ENCODE data around the gene TULP4.

TULP4 gene

DNA sequence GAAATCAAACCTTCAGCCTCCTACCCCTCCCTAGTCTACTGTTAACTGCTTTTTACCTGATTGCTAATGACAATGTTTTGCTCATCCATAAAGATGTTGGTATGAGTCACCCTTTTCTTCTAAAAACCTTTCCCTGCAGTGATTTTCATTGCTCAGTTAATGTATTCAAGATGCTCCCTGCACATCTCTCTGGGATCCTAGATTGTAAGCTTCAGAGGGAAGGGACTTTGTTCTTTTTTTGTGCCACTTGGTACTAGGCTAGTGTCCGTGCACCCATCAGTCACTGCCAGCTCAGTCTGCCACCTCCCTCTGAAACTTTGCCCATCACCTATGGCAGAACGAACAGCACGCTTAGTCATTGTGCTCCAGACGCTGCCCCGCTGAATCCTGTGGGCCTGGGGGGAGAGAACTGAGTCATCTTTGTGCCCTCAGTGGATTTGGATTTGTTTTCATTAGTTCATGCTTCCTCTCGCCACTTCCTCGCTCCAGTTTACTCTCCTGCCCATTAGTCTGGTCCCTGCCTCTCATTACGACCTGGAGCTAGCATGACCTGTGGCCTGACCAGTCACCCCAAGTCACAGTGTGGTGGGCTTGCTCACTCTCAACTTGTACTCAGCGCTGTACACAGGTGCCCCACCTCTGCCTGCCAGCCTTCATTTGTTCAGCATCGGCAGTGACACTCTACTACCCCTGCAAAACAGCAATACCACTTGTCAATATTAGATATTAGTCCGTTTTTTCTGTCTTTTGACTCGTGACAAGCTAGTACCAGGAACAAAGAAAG is 169.6 kb downstream of the TULP4 start:
- TF ChIP-seq Cebpa-rat (IDR thresholded peaks at IDR 0.05), result no peak
- peaks cover 77 to 96% (median 88%) of the 10 kb centered on the region in 11 experiments for H3K36me3 ChIP-seq
- peak overlapping the region; percentile 40 to 88 (median 74) for H3K4me2 ChIP-seq
- H4K20me1 ChIP-seq, result peaks cover 0 to 27% (median 10%) of the 10 kb centered on the region in 11 experiments; a peak in 16 of 22 replicates
- no peaks in the 10 kb centered on the region for H3K27me3 ChIP-seq
- peaks cover 18 to 32% (median 27%) of the 10 kb centered on the region in 10 experiments for H3K4me1 ChIP-seq
- peaks cover 0 to 9% (median 0%) of the 10 kb centered on the region in 11 experiments; a peak in 4 of 22 replicates for H3K9me3 ChIP-seq (replicated peaks in 1 of 11)
- H3K9ac ChIP-seq, result peak overlapping the region in 2 of 11 experiments; percentile 9 to 19; a peak in 1 of 22 replicates
- H3K4me3 ChIP-seq, result no peak overlapping the region
- peak overlapping the region in 4 of 11 experiments; percentile 24 to 42 (median 30); a peak in 7 of 22 replicates for H3K27ac ChIP-seq

- no peak overlapping the region for H3K4me3 ChIP-seq
- H3K4me1 ChIP-seq, result peaks cover 18 to 34% (median 21%) of the 10 kb centered on the region in 10 experiments
- peaks cover 0 to 20% (median 10%) of the 10 kb centered on the region in 11 experiments; a peak in 16 of 22 replicates for H4K20me1 ChIP-seq
- no peak for TF ChIP-seq Cebpa-rat (IDR thresholded peaks at IDR 0.05)
- no peaks in the 10 kb centered on the region for H3K27me3 ChIP-seq
- H3K9me3 ChIP-seq (replicated peaks in 1 of 11), result no peaks in the 10 kb centered on the region
- no peak overlapping the region for H3K4me2 ChIP-seq
- peaks cover 52 to 81% (median 68%) of the 10 kb centered on the region in 11 experiments for H3K36me3 ChIP-seq
- no peak overlapping the region for H3K27ac ChIP-seq
- H3K9ac ChIP-seq, result no peak overlapping the region
Observed at GRCh38 chr6:158485431-158485830, 173.2 kb downstream of the TULP4 start.

- H3K9me3 ChIP-seq (replicated peaks in 1 of 11), result no peaks in the 10 kb centered on the region
- H3K4me3 ChIP-seq, result no peak overlapping the region
- no peak for TF ChIP-seq Cebpa-rat (IDR thresholded peaks at IDR 0.05)
- peaks cover 0 to 14% (median under 1%) of the 10 kb centered on the region in 10 experiments; a peak in 13 of 20 replicates for H3K4me1 ChIP-seq
- H3K9ac ChIP-seq, result no peak overlapping the region
- peak overlapping the region in 3 of 11 experiments; percentile 36 to 50 (median 40); a peak in 6 of 22 replicates for H3K4me2 ChIP-seq
- H3K36me3 ChIP-seq, result peaks cover 36 to 76% (median 56%) of the 10 kb centered on the region in 11 experiments
- H3K27me3 ChIP-seq, result no peaks in the 10 kb centered on the region
- no peak overlapping the region for H3K27ac ChIP-seq
- no peaks in the 10 kb centered on the region for H4K20me1 ChIP-seq
Observed at GRCh38 chr6:158487495-158487894, 175.2 kb downstream of the TULP4 start.

- no peak for TF ChIP-seq Cebpa-rat (IDR thresholded peaks at IDR 0.05)
- peaks cover 34 to 76% (median 54%) of the 10 kb centered on the region in 11 experiments for H3K36me3 ChIP-seq
- peak overlapping the region in 3 of 11 experiments; percentile 36 to 50 (median 40); a peak in 6 of 22 replicates for H3K4me2 ChIP-seq
- H3K9ac ChIP-seq, result no peak overlapping the region
- H3K4me3 ChIP-seq, result no peak overlapping the region
- no peaks in the 10 kb centered on the region for H4K20me1 ChIP-seq
- H3K27ac ChIP-seq, result no peak overlapping the region
- no peaks in the 10 kb centered on the region for H3K9me3 ChIP-seq (replicated peaks in 1 of 11)
- peaks cover 0 to 14% (median 0%) of the 10 kb centered on the region in 10 experiments; a peak in 7 of 20 replicates for H3K4me1 ChIP-seq
- no peaks in the 10 kb centered on the region for H3K27me3 ChIP-seq
Observed at GRCh38 chr6:158488065-158488464, 175.8 kb downstream of the TULP4 start.

- Histone ChIP-seq H4K20me1 (no peaks in the 10 kb centered on the region; a peak in 1 of 22 replicates), H3K4me1 (peaks cover 0 to 14% (median 0%) of the 10 kb centered on the region in 10 experiments; a peak in 7 of 20 replicates), H3K4me2 (no peak overlapping the region), H3K4me3 (no peak overlapping the region), H3K36me3 (peaks cover 37 to 76% (median 54%) of the 10 kb centered on the region in 11 experiments), H3K9ac (no peak overlapping the region), H3K27me3 (no peaks in the 10 kb centered on the region), H3K27ac (no peak overlapping the region), H3K9me3 (replicated peaks in 1 of 11) (no peaks in the 10 kb centered on the region)
- no peak for TF ChIP-seq Cebpa-rat (IDR thresholded peaks at IDR 0.05)
Observed at GRCh38 chr6:158489441-158489840, 177.2 kb downstream of the TULP4 start.

GRCh38 chr6:158492881-158493280 is 180.6 kb downstream of the TULP4 start:
- no peak overlapping the region for H3K4me3 ChIP-seq
- TF ChIP-seq Cebpa-rat (IDR thresholded peaks at IDR 0.05), result no peak
- no peaks in the 10 kb centered on the region for H3K9me3 ChIP-seq (replicated peaks in 1 of 11)
- peaks cover 48 to 85% (median 68%) of the 10 kb centered on the region in 11 experiments for H3K36me3 ChIP-seq
- H3K4me1 ChIP-seq, result peaks cover 0 to 7% (median 0%) of the 10 kb centered on the region in 10 experiments; a peak in 7 of 20 replicates
- peaks cover 0 to 2% (median 0%) of the 10 kb centered on the region in 11 experiments; a peak in 2 of 22 replicates for H4K20me1 ChIP-seq
- H3K4me2 ChIP-seq, result no peak overlapping the region
- H3K27me3 ChIP-seq, result no peaks in the 10 kb centered on the region
- no peak overlapping the region for H3K9ac ChIP-seq
- no peak overlapping the region for H3K27ac ChIP-seq

- H3K4me1 ChIP-seq, result no peaks in the 10 kb centered on the region
- no peak overlapping the region for H3K27ac ChIP-seq
- TF ChIP-seq Cebpa-rat (IDR thresholded peaks at IDR 0.05), result no peak
- peaks cover 0 to 10% (median 0%) of the 10 kb centered on the region in 11 experiments; a peak in 3 of 22 replicates for H4K20me1 ChIP-seq
- H3K9ac ChIP-seq, result no peak overlapping the region
- no peak overlapping the region for H3K4me3 ChIP-seq
- peaks cover 71 to 100% (median 92%) of the 10 kb centered on the region in 11 experiments for H3K36me3 ChIP-seq
- H3K27me3 ChIP-seq, result no peaks in the 10 kb centered on the region
- H3K4me2 ChIP-seq, result no peak overlapping the region
- H3K9me3 ChIP-seq (replicated peaks in 1 of 11), result no peaks in the 10 kb centered on the region
Observed at GRCh38 chr6:158496700-158497099, 184.4 kb downstream of the TULP4 start.

DNA sequence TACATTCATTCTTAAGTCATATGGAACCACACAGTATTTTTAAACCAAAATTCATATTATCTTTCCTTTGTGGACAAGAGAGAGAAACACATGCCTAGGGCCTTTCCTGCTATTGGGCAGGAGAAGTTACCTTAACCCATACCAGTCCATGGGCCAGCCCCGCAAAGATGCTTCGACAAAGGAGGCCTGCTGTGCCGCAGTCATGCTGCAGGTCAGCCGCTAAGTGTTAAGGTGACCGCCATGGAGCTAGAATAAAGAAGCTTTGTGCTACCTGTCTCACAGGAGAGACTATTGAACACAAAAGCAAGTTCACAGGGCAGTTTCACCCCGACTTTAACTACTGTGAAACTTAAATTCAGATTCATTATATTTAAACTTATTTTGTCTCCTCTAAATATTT is 185.4 kb downstream of the TULP4 start:
- Histone ChIP-seq H3K36me3 (peaks cover 74 to 98% (median 96%) of the 10 kb centered on the region in 11 experiments), H3K4me3 (no peak overlapping the region), H3K27me3 (no peaks in the 10 kb centered on the region), H3K4me1 (no peaks in the 10 kb centered on the region), H3K9ac (no peak overlapping the region), H3K4me2 (no peak overlapping the region), H4K20me1 (peaks cover 0 to 11% (median 0%) of the 10 kb centered on the region in 11 experiments; a peak in 4 of 22 replicates), H3K27ac (no peak overlapping the region), H3K9me3 (replicated peaks in 1 of 11) (no peaks in the 10 kb centered on the region)
- no peak for TF ChIP-seq Cebpa-rat (IDR thresholded peaks at IDR 0.05)

DNA sequence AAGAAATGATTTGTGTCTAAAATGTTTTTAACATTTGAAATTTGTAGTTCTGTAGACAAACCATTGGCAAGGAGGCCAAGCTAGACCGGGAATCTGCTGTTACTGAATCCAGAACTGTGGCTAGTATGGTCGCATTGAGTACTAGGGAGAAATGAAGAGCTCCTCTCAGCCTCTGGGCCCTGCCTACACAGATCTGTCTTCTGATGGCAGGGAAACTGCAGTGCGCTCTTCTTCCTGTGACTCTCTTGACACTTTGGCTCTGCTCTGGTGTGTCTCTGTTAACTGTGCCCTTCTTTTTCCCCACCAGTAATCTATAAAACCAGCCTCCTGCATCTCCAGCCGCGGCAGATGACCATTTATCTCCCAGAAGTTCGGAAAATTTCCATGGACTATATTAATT is 186.1 kb downstream of the TULP4 start:
- no peak overlapping the region for H3K9ac ChIP-seq
- no peak overlapping the region for H3K27ac ChIP-seq
- H4K20me1 ChIP-seq, result peaks cover 0 to 18% (median 0%) of the 10 kb centered on the region in 11 experiments; a peak in 4 of 22 replicates
- no peak for TF ChIP-seq Cebpa-rat (IDR thresholded peaks at IDR 0.05)
- no peak overlapping the region for H3K4me2 ChIP-seq
- no peaks in the 10 kb centered on the region for H3K9me3 ChIP-seq (replicated peaks in 1 of 11)
- no peaks in the 10 kb centered on the region for H3K4me1 ChIP-seq
- no peaks in the 10 kb centered on the region for H3K27me3 ChIP-seq
- H3K36me3 ChIP-seq, result peaks cover 79 to 98% (median 96%) of the 10 kb centered on the region in 11 experiments
- H3K4me3 ChIP-seq, result no peak overlapping the region

Measured in BLaER1 treated with 17β-estradiol and CSF1 and Interleukin-3, amounts not matched to agents 10 nM and 100 nM (cell line).